ENCODE results near the gene RPUSD3. TPM values are rescaled to one million over a fixed set of nuclear protein-coding genes. Genes with fewer than 3 reads are reported as not detected.
"Not testable (repeated sequence)": the region's sequence is repeated elsewhere in the genome, so short reads cannot be mapped to it uniquely, and the experiment has no call there.

RPUSD3 gene
- total RNA-seq, 1 donor = 31.1 TPM

- H3K4me3 ChIP-seq (ENCODE audit: low read depth, low read length) = no peak overlapping the region
- no peak for TF ChIP-seq CTCF (IDR thresholded peaks at IDR 0.05; ENCODE audit: insufficient read depth, low read depth, low read length)
- DNase-seq (ENCODE audit: low read depth) = no peak
Measured at GRCh38 chr3:9876991-9877390, 33.2 kb upstream of the RPUSD3 start.

- not testable (repeated sequence) for DNase-seq (ENCODE audit: low read depth); H3K4me3 ChIP-seq (ENCODE audit: low read depth, low read length)
Measured at GRCh38 chr3:9876255-9876654, 32.4 kb upstream of the RPUSD3 start.

GRCh38 chr3:9875448-9875847 is 31.6 kb upstream of the RPUSD3 start:
- no peak for TF ChIP-seq CTCF (IDR thresholded peaks at IDR 0.05; ENCODE audit: insufficient read depth, low read depth, low read length)
- no peak for DNase-seq (ENCODE audit: low read depth)
- H3K4me3 ChIP-seq (ENCODE audit: low read depth, low read length) = no peak overlapping the region

- not testable (repeated sequence) for DNase-seq (ENCODE audit: low read depth); H3K4me3 ChIP-seq (ENCODE audit: low read depth, low read length)
Measured at GRCh38 chr3:9872067-9872466, 28.3 kb upstream of the RPUSD3 start.

GRCh38 chr3:9870978-9871377 is 27.2 kb upstream of the RPUSD3 start:
- H3K4me3 ChIP-seq (ENCODE audit: low read depth, low read length) = no peak overlapping the region
- peak; percentile 77 for DNase-seq (ENCODE audit: low read depth)
- TF ChIP-seq CTCF (IDR thresholded peaks at IDR 0.05; ENCODE audit: insufficient read depth, low read depth, low read length) = no peak

GRCh38 chr3:9869955-9870354 is 26.1 kb upstream of the RPUSD3 start:
- no peak for DNase-seq (ENCODE audit: low read depth)
- no peak overlapping the region for H3K4me3 ChIP-seq (ENCODE audit: low read depth, low read length)
- TF ChIP-seq CTCF (IDR thresholded peaks at IDR 0.05; ENCODE audit: insufficient read depth, low read depth, low read length) = no peak

GRCh38 chr3:9867106-9867505 is 23.3 kb upstream of the RPUSD3 start:
- TF ChIP-seq CTCF (IDR thresholded peaks at IDR 0.05; ENCODE audit: insufficient read depth, low read depth, low read length) = no peak
- no peak overlapping the region for H3K4me3 ChIP-seq (ENCODE audit: low read depth, low read length)
- DNase-seq (ENCODE audit: low read depth) = no peak

- DNase-seq (ENCODE audit: low read depth) = peak; percentile 66
- H3K4me3 ChIP-seq (ENCODE audit: low read depth, low read length) = no peak overlapping the region
- no peak for TF ChIP-seq CTCF (IDR thresholded peaks at IDR 0.05; ENCODE audit: insufficient read depth, low read depth, low read length)
Measured at GRCh38 chr3:9866639-9867038, 22.8 kb upstream of the RPUSD3 start.

GRCh38 chr3:9865125-9865637 is 21.4 kb upstream of the RPUSD3 start:
- H3K4me3 ChIP-seq (ENCODE audit: low read depth, low read length) = not testable (repeated sequence)
- peak; percentile 24 for DNase-seq (ENCODE audit: low read depth)

All from fibroblast of villous mesenchyme (primary cell).